Measurements from ENCODE around the gene WFDC13.
A peak's percentile ranks its signal among the peaks of the same experiment; 100 is the strongest.
"Not testable (repeated sequence)": the region's sequence is repeated elsewhere in the genome, so short reads cannot be mapped to it uniquely, and the experiment has no call there.

Gene WFDC13, protein sequence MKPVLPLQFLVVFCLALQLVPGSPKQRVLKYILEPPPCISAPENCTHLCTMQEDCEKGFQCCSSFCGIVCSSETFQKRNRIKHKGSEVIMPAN

DNA sequence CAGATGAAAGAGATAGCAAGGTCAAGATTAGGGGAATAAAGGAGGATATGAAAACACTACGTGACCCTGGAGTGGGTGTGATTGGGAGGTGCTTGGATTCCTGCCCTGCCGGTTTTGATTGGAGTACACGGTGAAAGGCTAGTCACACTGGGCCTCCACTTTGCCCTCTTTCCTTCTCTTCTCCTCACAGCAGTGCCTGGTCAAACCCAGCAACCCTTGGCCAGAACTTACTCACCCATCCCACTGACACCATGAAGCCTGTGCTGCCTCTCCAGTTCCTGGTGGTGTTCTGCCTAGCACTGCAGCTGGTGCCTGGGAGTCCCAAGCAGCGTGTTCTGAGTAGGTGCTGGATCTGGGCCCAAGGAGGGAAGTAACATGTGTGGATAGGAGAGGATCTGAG lies at the start of gene WFDC13:
Gene WFDC13, plus strand, starts transcription at position 166 of the 400 bp plus-strand sequence. Its CDS starts 86 bp downstream, at position 252.
- no peak for DNase-seq (ENCODE audit: low spot score)

DNA sequence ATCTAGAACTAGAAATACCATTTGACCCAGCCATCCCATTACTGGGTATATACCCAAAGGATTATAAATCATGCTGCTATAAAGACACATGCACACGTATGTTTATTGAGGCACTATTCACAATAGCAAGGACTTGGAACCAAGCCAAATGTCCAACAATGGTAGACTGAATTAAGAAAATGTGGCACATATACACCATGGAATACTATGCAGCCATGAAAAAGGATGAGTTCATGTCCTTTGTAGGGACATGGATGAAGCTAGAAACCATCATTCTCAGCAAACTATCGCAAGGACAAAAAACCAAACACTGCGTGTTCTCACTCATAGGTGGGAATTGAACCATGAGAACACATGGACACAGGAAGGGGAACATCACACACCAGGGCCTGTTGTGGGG lies 44.8 kb upstream of the WFDC13 start:
- not testable (repeated sequence) for DNase-seq (ENCODE audit: low spot score)

DNA sequence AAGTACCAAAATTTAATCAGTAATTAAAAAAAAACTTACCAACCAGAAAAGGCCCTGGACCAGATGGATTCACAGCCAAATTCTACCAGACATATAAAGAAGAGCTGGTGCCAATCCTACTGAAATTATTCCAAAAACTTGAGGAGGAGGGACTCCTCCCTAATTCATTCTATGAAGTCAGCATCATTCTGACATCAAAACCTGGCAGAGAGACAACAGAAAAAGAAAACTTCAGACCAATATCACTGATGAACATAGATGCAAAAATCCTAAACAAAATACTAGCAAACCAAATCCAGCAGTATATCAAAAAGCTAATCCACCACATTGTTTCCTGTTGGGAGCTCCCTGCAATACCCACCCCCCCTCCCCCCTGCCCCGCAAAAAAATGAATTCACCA lies 31.7 kb upstream of the WFDC13 start, which contains the start of gene WFDC11:
Gene WFDC11, minus strand, starts transcription at position 101 of the 400 bp plus-strand sequence. CDS start 19,639 bp downstream, outside the sequence.
- DNase-seq (ENCODE audit: low spot score), result no peak

DNA sequence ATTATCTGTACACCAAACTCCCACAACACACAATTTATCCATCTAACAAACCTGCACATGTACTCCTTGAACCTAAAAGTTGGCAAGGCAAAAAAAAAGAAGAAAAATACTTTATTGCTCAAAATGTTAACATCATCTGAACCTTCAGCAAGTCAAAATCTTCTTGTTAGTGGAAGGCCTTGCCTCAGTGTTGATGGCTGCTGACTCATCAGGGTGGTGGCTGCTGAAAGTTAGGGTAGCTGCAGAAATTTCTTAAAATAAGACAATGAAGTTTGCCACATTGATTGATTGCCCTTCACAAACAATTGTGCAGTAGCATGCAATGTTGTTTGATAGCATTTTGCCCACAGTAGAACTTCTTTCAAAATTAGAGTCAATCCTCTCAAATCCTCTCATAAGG lies 29.1 kb upstream of the WFDC13 start:
- no peak for DNase-seq (ENCODE audit: low spot score)

DNA sequence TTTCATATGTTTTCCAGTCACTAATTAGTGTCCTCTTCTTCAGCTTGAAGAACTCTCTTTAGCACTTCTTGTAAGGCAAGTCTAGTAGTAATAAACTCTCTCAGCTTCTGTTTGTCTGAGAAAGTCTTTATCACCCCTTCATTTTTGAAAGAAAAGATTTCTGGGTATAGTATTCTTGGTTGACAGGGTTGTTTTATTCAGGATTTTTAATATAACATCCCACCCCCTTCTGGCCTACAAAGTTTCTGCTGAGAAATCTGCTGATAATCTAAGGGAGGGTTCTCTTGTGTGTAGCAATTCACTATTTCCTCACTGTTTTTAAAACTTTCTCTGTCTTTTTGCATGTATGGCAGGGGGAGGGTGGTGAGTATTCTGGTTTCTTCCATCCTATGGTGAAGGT lies 22.2 kb upstream of the WFDC13 start:
- DNase-seq (ENCODE audit: low spot score), result no peak

DNA sequence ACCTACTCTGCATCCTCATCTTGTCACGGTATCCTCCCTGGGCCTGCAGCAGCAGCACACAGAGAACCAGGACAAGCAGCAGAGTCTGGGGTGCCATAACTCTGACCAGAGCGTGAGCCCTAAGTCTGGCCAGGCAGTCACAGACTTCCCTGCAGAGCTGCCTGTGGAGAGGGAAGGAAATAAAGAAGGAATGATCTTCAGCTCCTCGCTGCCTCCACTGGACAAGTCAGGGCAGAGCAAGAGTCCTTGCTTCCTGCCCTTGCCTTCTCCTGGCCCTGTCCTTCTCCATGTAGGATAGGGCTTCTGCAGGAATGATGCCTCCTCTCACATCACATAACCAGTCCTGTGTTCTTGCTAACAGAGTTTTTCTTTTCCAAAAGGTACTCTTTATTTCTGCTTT lies 15.9 kb upstream of the WFDC13 start:
- no peak for DNase-seq (ENCODE audit: low spot score)

DNA sequence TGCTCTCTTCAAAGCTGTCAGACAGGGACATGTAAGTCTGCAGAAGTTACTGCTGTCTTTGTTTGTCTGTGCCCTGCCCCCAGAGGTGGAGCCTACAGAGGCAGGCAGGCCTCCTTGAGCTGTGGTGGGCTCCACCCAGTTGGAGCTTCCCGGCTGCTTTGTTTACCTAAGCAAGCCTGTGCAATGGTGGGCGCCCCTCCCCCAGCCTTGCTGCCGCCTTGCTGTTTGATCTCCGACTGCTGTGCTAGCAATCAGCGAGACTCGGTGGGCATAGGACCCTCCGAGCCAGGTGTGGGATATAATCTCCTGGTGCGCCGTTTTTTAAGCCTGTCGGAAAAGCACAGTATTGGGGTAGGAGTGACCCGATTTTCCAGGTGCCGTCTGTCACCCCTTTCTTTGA lies 8.5 kb upstream of the WFDC13 start:
- not testable (repeated sequence) for DNase-seq (ENCODE audit: low spot score)

DNA sequence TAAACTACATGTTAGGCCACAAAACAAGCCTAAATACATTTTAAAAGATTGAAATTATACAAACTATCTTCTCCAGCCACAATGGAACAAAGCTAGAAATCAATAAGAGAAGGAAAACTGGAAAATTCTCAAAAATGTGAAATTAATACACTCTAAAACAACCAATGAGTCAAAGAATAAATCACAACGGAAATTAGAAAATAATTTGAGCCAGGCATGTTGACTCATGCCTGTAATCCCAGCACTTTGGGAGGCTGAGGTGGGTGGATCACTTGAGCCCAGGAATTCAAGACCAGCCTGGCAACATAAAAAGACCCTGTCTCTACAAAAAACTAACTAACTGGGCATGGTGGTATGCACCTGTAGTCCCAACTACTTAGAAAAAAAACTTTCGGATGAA lies 6.3 kb upstream of the WFDC13 start:
- DNase-seq (ENCODE audit: low spot score), result no peak

DNA sequence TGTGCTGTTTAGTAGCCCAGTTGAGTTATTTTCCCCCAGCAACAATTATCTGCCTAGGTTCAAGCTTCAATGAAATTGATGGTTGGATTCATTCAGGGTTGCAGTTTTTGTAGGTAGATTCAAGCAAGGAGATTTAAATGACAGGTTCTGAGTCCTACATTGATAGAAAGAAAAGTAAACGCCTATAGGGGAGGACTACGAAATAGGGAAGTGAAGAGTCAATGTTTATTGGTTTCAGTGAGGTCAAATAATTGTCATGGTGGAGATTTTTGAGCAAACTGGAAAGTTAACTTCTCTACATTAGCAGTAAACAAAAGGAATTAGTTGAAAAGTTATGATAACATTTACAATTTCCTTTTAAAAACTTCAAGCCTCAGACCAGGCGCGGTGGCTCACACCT lies 734 bp upstream of the WFDC13 start:
- no peak for DNase-seq (ENCODE audit: low spot score)

DNA sequence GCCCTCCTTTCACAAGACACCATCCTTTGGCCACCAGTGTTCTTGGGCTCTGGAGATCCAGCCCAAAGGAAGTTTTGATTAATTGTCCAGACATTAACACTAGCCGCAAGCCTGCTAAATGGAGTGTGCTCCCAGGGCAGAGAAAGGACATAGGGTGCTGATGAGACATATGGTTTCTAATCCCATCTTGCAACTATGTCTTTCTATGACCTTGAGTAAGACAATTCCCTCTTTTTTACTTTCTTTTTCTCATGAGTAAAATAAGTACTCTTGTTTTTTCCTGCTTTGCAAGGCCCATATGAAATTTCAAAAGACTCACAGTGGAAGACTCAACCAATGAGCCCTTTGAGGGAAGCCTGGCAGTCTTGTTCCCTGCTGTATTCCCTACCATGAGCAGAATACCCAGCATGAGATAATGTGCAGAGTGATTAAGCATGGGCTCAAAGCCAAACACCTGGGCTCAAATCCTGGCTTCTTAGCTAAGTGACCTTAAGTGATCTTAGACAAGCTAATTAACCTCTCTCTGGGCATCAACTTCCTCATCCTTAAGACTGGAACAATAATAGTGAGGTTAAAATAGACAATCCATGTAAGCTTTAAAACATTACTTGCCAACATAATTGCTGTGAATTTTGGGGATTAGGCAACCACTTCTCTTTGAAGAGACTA lies 3.3 kb downstream of the WFDC13 start, which contains the start of gene WFDC10B:
Gene WFDC10B, minus strand, starts transcription at position 51 of the 669 bp plus-strand sequence. CDS start 19,027 bp downstream, outside the sequence.
- peak; percentile 54 for DNase-seq (ENCODE audit: low spot score)

DNA sequence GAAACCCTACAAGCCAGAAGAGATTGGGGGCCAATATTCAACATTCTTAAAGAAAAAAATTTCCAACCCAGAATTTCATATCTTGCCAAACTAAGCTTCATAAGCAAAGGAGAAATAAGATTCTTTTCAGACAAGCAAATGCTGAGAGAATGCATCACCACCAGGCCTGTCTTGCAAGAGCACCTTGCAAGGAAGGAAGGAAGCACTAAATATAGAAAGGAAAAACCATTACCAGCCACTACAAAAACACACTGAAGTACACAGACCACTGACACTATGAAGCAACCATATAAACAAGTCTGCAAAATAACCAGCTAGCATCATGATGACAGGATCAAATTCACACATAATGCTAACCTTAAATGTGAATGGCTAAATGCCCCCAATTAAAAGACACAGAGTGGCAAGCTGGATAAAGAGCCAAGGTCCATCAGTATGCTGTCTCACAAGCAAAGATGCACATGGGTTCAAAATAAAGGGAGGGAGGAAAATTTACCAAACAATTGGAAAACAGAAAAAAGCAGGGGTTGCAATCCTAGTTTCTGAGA lies 14.4 kb downstream of the WFDC13 start:
- DNase-seq (ENCODE audit: low spot score), result not testable (repeated sequence)

DNA sequence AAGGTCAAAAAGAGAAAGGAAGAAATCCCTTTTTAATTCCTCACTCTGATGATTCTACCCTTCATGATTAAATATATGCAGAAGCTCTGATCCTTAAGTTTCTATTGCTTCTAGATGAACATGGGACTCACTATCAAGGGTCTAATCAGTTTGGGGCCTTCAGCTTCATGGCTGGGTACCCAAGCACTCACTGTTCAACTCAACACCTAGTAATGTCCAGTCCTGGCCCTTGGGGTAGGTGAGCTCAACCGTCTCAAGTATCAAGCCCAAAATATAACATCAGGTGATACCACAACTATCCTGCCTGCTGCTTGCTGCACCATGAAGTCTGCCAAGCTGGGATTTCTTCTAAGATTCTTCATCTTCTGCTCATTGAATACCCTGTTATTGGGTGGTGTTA lies 20.2 kb downstream of the WFDC13 start, which contains the start of gene SPINT4:
Gene SPINT4, plus strand, starts transcription at position 301 of the 400 bp plus-strand sequence. Its CDS starts 21 bp downstream, at position 322.
- no peak for DNase-seq (ENCODE audit: low spot score)

DNA sequence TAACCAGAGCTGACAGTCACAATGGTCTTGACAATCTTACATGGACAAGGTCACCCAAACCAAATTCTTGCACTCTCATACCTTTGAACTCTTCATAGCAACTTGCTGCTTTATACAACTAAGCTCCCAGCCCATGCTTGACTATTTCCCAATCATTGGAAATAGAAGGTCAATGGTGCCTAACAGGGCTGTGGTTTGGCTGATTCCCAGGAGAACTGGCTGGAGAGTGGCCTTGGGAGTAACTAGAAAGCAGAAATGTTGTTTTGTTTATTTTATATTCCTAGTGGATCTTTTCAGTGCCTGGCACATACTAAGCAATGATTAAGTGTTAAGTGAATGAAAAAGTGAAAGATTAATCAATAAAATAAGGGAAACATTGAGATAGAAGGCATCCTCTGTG lies 23.3 kb downstream of the WFDC13 start:
- DNase-seq (ENCODE audit: low spot score), result no peak

DNA sequence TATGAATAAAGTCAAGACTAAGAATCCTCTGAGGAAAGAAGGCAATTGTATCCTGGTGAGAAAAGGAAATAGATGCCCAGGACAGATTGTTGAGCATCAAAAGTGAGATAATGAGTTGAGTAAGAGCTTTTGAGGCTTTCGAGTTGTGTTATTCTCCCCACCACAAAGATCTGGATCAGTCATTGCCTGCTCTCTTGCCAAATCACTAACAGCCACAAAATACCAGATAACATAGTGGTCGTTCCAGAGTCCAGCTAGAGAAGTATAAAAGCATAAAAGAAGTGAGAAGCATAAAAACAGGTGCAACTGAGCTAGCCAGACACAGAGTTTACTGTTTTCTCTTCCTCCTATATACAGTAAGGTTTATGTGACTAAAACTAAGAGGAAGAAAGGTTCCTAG lies 25.2 kb downstream of the WFDC13 start:
- DNase-seq (ENCODE audit: low spot score), result no peak

DNA sequence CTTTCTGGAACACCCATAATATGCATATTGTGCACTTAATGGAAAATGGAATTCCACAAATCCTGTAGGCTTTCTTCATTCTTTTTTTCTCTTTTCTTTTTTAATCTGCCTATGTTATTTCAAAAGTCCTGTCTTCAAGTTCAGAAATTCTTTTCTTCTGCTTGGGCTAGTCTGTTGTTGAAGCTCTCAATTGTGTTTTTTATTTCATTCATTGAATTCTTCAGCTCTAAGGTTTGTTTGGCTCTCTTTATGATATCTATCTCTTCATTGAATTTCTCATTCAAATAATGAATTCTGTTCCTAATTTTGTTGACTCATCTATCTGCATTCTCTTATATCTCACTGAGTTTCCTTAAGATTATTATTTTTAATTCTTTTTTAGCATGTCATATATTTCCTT lies 30.4 kb downstream of the WFDC13 start:
- DNase-seq (ENCODE audit: low spot score), result no peak

DNA sequence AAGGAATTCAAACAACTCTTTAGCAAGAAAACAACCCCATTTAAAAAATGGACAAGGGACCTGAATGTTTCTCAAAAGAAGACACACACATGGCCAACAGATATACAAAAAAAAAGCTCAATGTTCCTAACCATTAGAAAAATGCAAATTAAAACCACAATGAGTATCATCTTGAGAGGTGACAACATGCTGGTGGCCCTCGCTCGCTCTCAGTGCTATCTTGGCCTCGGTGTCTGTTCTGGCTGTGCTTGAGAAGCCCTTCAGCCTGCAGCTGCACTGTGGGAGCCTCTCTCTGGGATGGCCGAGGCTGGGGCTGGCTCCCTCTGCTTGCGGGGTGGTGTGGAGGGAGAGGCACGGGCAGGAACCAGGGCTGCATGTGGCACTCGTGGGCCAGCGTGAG lies 33.7 kb downstream of the WFDC13 start:
- no peak for DNase-seq (ENCODE audit: low spot score)

DNA sequence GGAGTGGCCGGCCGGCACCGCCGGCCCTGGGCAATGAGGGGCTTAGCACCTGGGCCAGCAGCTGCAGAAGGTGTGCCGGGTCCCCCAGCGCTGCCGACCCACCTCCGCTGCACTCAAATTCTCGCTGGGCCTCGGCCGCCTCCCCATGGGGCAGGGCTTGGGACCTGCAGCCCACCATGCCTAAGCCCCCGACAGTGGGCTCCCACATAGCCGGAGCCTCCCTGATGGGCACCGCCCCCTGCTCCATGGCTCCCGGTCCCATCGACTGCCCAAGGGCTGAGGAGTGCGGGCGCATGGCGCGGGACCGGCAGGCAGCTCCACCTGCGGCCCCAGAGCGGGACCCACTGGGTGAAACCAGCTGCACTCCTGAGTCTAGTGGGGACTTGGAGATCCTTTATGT lies 34.1 kb downstream of the WFDC13 start:
- no peak for DNase-seq (ENCODE audit: low spot score)

DNA sequence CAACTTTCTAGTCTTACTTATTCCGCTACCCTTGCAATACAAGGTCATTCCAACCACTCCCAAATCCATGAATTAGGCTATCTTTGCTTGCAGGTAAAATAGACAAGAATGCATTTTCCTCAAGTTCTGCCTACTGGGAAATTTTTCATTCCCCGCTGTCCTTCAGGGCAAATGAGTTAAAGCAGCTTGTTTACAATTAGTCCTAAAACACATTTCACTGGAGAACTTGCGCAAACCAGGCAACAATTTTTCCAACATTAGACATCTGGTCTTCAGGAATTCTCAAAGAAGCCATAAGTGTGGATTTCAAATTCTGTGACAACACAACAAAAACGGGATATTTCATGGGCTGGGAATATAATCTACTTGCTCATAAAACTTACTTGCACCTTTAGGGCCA lies 40.8 kb downstream of the WFDC13 start:
- DNase-seq (ENCODE audit: low spot score), result no peak

DNA sequence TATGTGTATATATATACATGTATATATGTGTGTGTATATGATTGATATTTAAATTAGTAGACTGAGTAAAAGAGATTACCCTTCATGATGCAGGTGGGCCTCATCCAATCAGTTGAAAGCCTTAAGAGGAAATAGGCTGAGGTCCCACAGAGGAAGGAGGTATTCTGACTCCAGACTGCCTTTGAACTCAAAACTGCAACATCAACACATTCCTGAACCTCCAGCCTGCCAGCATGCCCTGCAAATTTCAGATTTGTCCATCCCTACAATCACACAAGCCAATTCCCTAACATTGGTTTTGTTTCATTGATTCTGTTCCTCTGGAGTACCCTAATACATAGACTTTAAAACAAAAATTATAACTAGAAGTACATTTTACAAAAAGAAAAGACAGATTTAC lies 43.2 kb downstream of the WFDC13 start:
- DNase-seq (ENCODE audit: low spot score), result no peak

DNA sequence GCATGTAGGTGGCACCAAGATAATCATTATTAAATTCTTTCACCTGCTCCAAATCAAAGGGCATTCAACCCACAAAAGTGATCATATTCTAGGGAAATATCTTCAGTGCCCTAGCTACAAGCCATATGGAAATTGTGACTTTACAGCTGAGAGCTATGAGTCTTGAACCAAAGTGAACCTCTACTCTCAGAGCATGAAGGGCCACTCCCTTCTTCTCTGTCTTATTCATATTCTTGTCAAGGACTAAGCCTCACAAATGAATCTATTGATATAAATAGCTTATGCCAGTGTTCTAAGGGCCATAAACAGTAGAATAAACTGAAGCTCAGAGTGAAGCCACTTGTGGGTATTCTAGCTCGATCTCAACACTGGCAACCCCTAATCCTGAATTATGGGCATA lies 49.9 kb downstream of the WFDC13 start:
- DNase-seq (ENCODE audit: low spot score), result no peak

DNA sequence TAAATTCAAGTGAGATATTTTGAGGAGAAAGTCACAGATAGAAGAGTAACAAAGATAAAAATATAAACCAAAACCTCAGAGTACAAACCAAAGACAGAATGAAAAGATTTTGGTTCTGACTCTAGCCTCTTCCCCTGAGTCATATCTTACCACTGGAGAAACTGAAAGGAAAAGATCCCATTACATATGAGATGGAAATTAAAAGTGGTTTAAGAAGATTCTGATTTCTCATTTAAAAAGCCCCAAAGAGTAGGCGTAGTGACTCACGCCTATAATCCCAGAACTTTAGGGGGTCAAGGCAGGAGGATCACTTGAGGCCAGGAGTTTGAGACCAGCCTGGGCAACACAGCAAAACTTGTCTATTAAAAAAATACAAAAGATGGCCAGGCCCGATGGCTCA lies 50.9 kb downstream of the WFDC13 start:
- DNase-seq (ENCODE audit: low spot score), result no peak

DNA sequence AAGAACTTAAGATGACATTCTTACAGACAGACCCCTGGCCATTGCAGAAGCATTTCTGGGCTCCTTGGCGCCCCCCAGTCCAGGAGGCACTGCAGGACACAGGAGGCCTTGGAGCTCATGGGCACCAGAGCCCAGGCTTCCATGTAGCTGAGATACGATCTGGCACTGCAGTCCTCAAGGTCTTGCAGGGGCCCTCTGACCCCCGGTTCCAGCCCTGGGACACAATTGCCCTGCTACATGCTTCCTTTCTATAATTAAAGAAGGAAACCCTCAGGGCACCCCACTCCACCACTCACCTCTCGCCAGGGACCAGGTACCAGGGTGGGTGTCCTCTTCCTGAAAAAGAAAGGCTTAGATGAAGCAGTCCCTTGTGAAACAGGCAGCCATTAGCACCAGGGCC lies 56.3 kb downstream of the WFDC13 start:
- no peak for DNase-seq (ENCODE audit: low spot score)
